Measurements from ENCODE around the gene UGT1A6.

The UGT1A6 gene

GRCh38 chr2:233772153-233772552 is 79.5 kb downstream of the UGT1A6 start:
- no peak for DNase-seq

- DNase-seq = no peak
Observed at GRCh38 chr2:233772583-233772982, 79.9 kb downstream of the UGT1A6 start.

- no peak for DNase-seq
Observed at GRCh38 chr2:233773854-233774253, 81.2 kb downstream of the UGT1A6 start.

- DNase-seq = no peak
Observed at GRCh38 chr2:233775414-233775813, 82.7 kb downstream of the UGT1A6 start.

- DNase-seq = no peak
Observed at GRCh38 chr2:233778030-233778429, 85.3 kb downstream of the UGT1A6 start, which contains the start of gene MROH2A. Gene MROH2A (plus strand): TSS chr2:233778330. CDS start chr2:233779359, 1,029 bp downstream.

- DNase-seq = no peak
Observed at GRCh38 chr2:233779722-233780121, 87.0 kb downstream of the UGT1A6 start.

GRCh38 chr2:233780771-233781170 is 88.1 kb downstream of the UGT1A6 start:
- DNase-seq = no peak

GRCh38 chr2:233789554-233789953 is 96.9 kb downstream of the UGT1A6 start:
- no peak for DNase-seq

GRCh38 chr2:233791151-233791882 is 98.6 kb downstream of the UGT1A6 start:
- DNase-seq = no peak

- DNase-seq = no peak
Observed at GRCh38 chr2:233791883-233792329, 99.2 kb downstream of the UGT1A6 start.

GRCh38 chr2:233792720-233793119 is 100.0 kb downstream of the UGT1A6 start:
- DNase-seq = no peak

- no peak for DNase-seq
Observed at GRCh38 chr2:233793465-233794127, 100.9 kb downstream of the UGT1A6 start.

- no peak for DNase-seq
Observed at GRCh38 chr2:233794128-233794658, 101.5 kb downstream of the UGT1A6 start.

GRCh38 chr2:233795735-233796171 is 103.1 kb downstream of the UGT1A6 start:
- no peak for DNase-seq

- no peak for DNase-seq
Observed at GRCh38 chr2:233796254-233796653, 103.6 kb downstream of the UGT1A6 start.

GRCh38 chr2:233798335-233799086 is 105.8 kb downstream of the UGT1A6 start:
- no peak for DNase-seq

- DNase-seq = no peak
Observed at GRCh38 chr2:233799087-233799665, 106.5 kb downstream of the UGT1A6 start.

GRCh38 chr2:233799716-233800115 is 107.0 kb downstream of the UGT1A6 start:
- no peak for DNase-seq

- DNase-seq = no peak
Observed at GRCh38 chr2:233800208-233800607, 107.5 kb downstream of the UGT1A6 start.

GRCh38 chr2:233801357-233802131 is 108.9 kb downstream of the UGT1A6 start:
- DNase-seq = no peak

GRCh38 chr2:233802132-233802815 is 109.6 kb downstream of the UGT1A6 start:
- no peak for DNase-seq
